Trophoblast cell (in vitro differentiated cells and primary cell): Measurements from ENCODE around the gene KIF2A.

Experiments
- DNase-seq, 2 donors: peaks; one replicate each; pipeline ENCODE4 v3.0.0-alpha.2; 2016
- H2AFZ ChIP-seq: 2 replicates; pipeline ENCODE4 v1.6.1; 2013; ENCODE audit warnings: low read length, moderate library complexity, mild to moderate bottlenecking; ENCODE audit not compliant: insufficient read depth, poor library complexity
- H2AK5ac ChIP-seq: 2 replicates; pipeline ENCODE4 v1.6.1; 2013; ENCODE audit warnings: mild to moderate bottlenecking, low read length
- H2BK120ac ChIP-seq: 2 replicates; pipeline ENCODE4 v1.6.1; 2013; ENCODE audit warnings: low read length, mild to moderate bottlenecking, moderate library complexity; ENCODE audit not compliant: insufficient read depth, poor library complexity
- H2BK12ac ChIP-seq: 2 replicates; pipeline ENCODE4 v1.6.1; 2013; ENCODE audit warnings: mild to moderate bottlenecking, low read length, moderate library complexity
- H2BK5ac ChIP-seq: 2 replicates; pipeline ENCODE4 v1.6.1; 2013; ENCODE audit warnings: low read length, low read depth, moderate library complexity, mild to moderate bottlenecking; ENCODE audit not compliant: poor library complexity
- H3K14ac ChIP-seq: 2 replicates; pipeline ENCODE4 v1.6.1; 2013; ENCODE audit warnings: mild to moderate bottlenecking, low read length
- H3K18ac ChIP-seq: 2 replicates; pipeline ENCODE4 v1.6.1; 2013; ENCODE audit warnings: mild to moderate bottlenecking, low read length
- H3K23ac ChIP-seq: 2 replicates; pipeline ENCODE4 v1.6.1; 2013; ENCODE audit warnings: low read length
- H3K27ac ChIP-seq: 2 replicates; pipeline ENCODE4 v1.5.1; 2013; ENCODE audit warnings: low read depth, mild to moderate bottlenecking, inconsistent platforms, low read length, moderate library complexity
- H3K27me3 ChIP-seq: 2 replicates; pipeline ENCODE4 v1.6.1; 2013; ENCODE audit warnings: inconsistent platforms, mild to moderate bottlenecking, low read length, moderate library complexity; ENCODE audit not compliant: insufficient read depth
- H3K36me3 ChIP-seq, 2 experiments: 1 replicate in 1 of 2; 2 replicates in 1 of 2; pipeline ENCODE4 v1.6.1; 2013; ENCODE audit warnings: low read length in 2 of 2, mild to moderate bottlenecking in 2 of 2, moderate library complexity in 1 of 2; ENCODE audit not compliant: insufficient read depth in 2 of 2, control insufficient read depth in 1 of 2
- H3K4ac ChIP-seq: 2 replicates; pipeline ENCODE4 v1.6.1; 2013; ENCODE audit warnings: low read depth, mild to moderate bottlenecking, low read length, moderate library complexity
- H3K4me1 ChIP-seq, 2 experiments: 1 replicate in 1 of 2; 2 replicates in 1 of 2; pipeline ENCODE4 v1.6.1; 2013; ENCODE audit warnings: low read length in 2 of 2, mild to moderate bottlenecking in 2 of 2, moderate library complexity in 1 of 2; ENCODE audit not compliant: insufficient read depth in 2 of 2, control insufficient read depth in 1 of 2
- H3K4me2 ChIP-seq: 2 replicates; pipeline ENCODE4 v1.6.1; 2013; ENCODE audit warnings: inconsistent platforms, mild to moderate bottlenecking, low read length, moderate library complexity
- H3K4me3 ChIP-seq: 2 replicates; pipeline ENCODE4 v1.5.1; 2013; ENCODE audit warnings: mild to moderate bottlenecking, low read depth, low read length, inconsistent platforms
- H3K79me1 ChIP-seq: one replicate; pipeline ENCODE4 v1.6.1; 2013; ENCODE audit warnings: low read length
- H3K79me2 ChIP-seq: 2 replicates; pipeline ENCODE4 v1.6.1; 2013; ENCODE audit warnings: low read length, mild to moderate bottlenecking; ENCODE audit not compliant: control insufficient read depth, insufficient read depth, poor library complexity
- H3K9ac ChIP-seq: 2 replicates; pipeline ENCODE4 v1.6.1; 2013; ENCODE audit warnings: mild to moderate bottlenecking, low read length
- H3K9me3 ChIP-seq: 2 replicates; pipeline ENCODE4 v1.6.1; 2013; ENCODE audit warnings: low read depth, mild to moderate bottlenecking, control low read depth, inconsistent platforms, low read length; ENCODE audit not compliant: insufficient read depth
- H4K12ac ChIP-seq: 2 replicates; pipeline ENCODE4 v1.6.1; 2013; ENCODE audit warnings: low read depth, mild to moderate bottlenecking, low read length, moderate library complexity
- H4K8ac ChIP-seq: 2 replicates; pipeline ENCODE4 v1.6.1; 2013; ENCODE audit warnings: low read depth, mild to moderate bottlenecking, low read length, moderate library complexity
- H4K91ac ChIP-seq: one replicate; pipeline ENCODE4 v1.6.1; 2013; ENCODE audit warnings: low read depth, mild to moderate bottlenecking, low read length, moderate library complexity
- WGBS: extraction: QIAGEN DNeasy Blood & Tissue Kit; methylation state at CpG from one replicate; pipeline ENCODE4 v1.1.7; 2013; ENCODE audit warnings: missing lambda C conversion rate; ENCODE audit not compliant: insufficient read length, insufficient coverage; ENCODE audit errors: extremely low coverage; 5-methylcytosine and 5-hydroxymethylcytosine counted together

Gene KIF2A

GRCh38 chr5:62326302-62326701, 20.3 kb downstream of the KIF2A start:
- H2BK5ac ChIP-seq, result no peak overlapping the region
- no peaks in the 10 kb centered on the region for H3K4me1 ChIP-seq
- H3K9me3 ChIP-seq, result no peaks in the 10 kb centered on the region
- no peak overlapping the region for H3K14ac ChIP-seq
- peaks cover 2% of the 10 kb centered on the region for H3K79me2 ChIP-seq
- H3K4me2 ChIP-seq, result no peak overlapping the region
- no peak overlapping the region for H2AK5ac ChIP-seq
- no peak overlapping the region for H3K23ac ChIP-seq
- H3K4ac ChIP-seq, result no peak overlapping the region
- no peak overlapping the region for H3K9ac ChIP-seq
- peaks cover 5 to 11% of the 10 kb centered on the region in 2 experiments for H3K36me3 ChIP-seq
- no peaks in the 10 kb centered on the region for H3K79me1 ChIP-seq
- H2BK12ac ChIP-seq, result no peak overlapping the region
- no peak overlapping the region for H4K91ac ChIP-seq
- H3K4me3 ChIP-seq, result no peak overlapping the region
- H4K8ac ChIP-seq, result no peak overlapping the region
- H2BK120ac ChIP-seq, result no peak overlapping the region
- H2AFZ ChIP-seq, result no peak overlapping the region
- WGBS, result no CpG with 5 or more reads among the region's 1 CpG
- H3K27ac ChIP-seq, result no peak overlapping the region
- H3K27me3 ChIP-seq, result no peaks in the 10 kb centered on the region
- DNase-seq, result no peak
- H3K18ac ChIP-seq, result no peak overlapping the region
- no peak overlapping the region for H4K12ac ChIP-seq

- DNase-seq, result no peak
- Histone ChIP-seq H3K14ac (no peak overlapping the region), H2BK12ac (no peak overlapping the region), H3K9me3 (no peaks in the 10 kb centered on the region), H4K12ac (no peak overlapping the region), H3K18ac (no peak overlapping the region), H2BK120ac (no peak overlapping the region), H3K4me2 (no peak overlapping the region), H4K8ac (no peak overlapping the region), H3K23ac (no peak overlapping the region), H3K36me3 (peaks cover 2 to 8% of the 10 kb centered on the region in 2 experiments), H3K4me1 (no peaks in the 10 kb centered on the region), H3K4ac (no peak overlapping the region), H3K9ac (no peak overlapping the region), H2AFZ (no peak overlapping the region), H3K4me3 (no peak overlapping the region), H2AK5ac (no peak overlapping the region), H4K91ac (no peak overlapping the region), H3K79me1 (no peaks in the 10 kb centered on the region), H2BK5ac (no peak overlapping the region), H3K27me3 (no peaks in the 10 kb centered on the region), H3K27ac (no peak overlapping the region), H3K79me2 (no peaks in the 10 kb centered on the region)
- no CpG with 5 or more reads among the region's 4 CpGs for WGBS
These were observed 20.7 kb downstream of the KIF2A start for GRCh38 chr5:62326702-62327101.

- Histone ChIP-seq H2AFZ (no peak overlapping the region), H3K36me3 (peaks cover 2 to 5% of the 10 kb centered on the region in 2 experiments), H3K79me2 (no peaks in the 10 kb centered on the region), H2BK120ac (no peak overlapping the region), H3K9ac (no peak overlapping the region), H3K23ac (no peak overlapping the region), H3K18ac (no peak overlapping the region), H3K79me1 (no peaks in the 10 kb centered on the region), H4K91ac (no peak overlapping the region), H3K4me3 (no peak overlapping the region), H4K8ac (no peak overlapping the region), H2BK5ac (no peak overlapping the region), H3K27me3 (no peaks in the 10 kb centered on the region), H3K4ac (no peak overlapping the region), H3K4me1 (no peaks in the 10 kb centered on the region), H3K27ac (no peak overlapping the region), H2AK5ac (no peak overlapping the region), H4K12ac (no peak overlapping the region), H3K9me3 (no peaks in the 10 kb centered on the region), H2BK12ac (no peak overlapping the region), H3K4me2 (no peak overlapping the region), H3K14ac (no peak overlapping the region)
- no peak for DNase-seq
- no CpG with 5 or more reads among the region's 9 CpGs for WGBS
These were observed 21.4 kb downstream of the KIF2A start for GRCh38 chr5:62327138-62328053.

GRCh38 chr5:62328772-62329491, 22.9 kb downstream of the KIF2A start:
- Histone ChIP-seq H4K8ac (no peak overlapping the region), H2AK5ac (no peak overlapping the region), H2BK120ac (no peak overlapping the region), H3K4me2 (no peak overlapping the region), H3K9me3 (no peaks in the 10 kb centered on the region), H4K91ac (no peak overlapping the region), H3K23ac (no peak overlapping the region), H3K27me3 (no peaks in the 10 kb centered on the region), H2AFZ (no peak overlapping the region), H3K4me3 (no peak overlapping the region), H3K79me2 (peaks cover 2% of the 10 kb centered on the region), H3K4me1 (no peaks in the 10 kb centered on the region), H3K79me1 (no peaks in the 10 kb centered on the region), H2BK5ac (no peak overlapping the region), H3K9ac (no peak overlapping the region), H3K18ac (no peak overlapping the region), H3K14ac (no peak overlapping the region), H3K27ac (no peak overlapping the region), H2BK12ac (no peak overlapping the region), H3K4ac (no peak overlapping the region), H3K36me3 (peaks cover 3 to 5% of the 10 kb centered on the region in 2 experiments), H4K12ac (no peak overlapping the region)
- no peak for DNase-seq
- no CpG with 5 or more reads among the region's 7 CpGs for WGBS
